ENCODE results near the gene PI3.

The PI3 gene

GRCh38 chr20:45189067-45189609 is 14.4 kb downstream of the PI3 start:
- H2AFZ ChIP-seq (ENCODE audit: low read length): no peak overlapping the region
- no peaks in the 10 kb centered on the region for H3K27me3 ChIP-seq (ENCODE audit: insufficient read depth, low read length)
- no peak for TF ChIP-seq CTCF (IDR thresholded peaks at IDR 0.05; ENCODE audit: low read length)
- no peak for TF ChIP-seq EZH2 (IDR thresholded peaks at IDR 0.05; ENCODE audit: borderline replicate concordance, low read length)
- H3K27ac ChIP-seq (ENCODE audit: low read depth, low read length, poor library complexity, severe bottlenecking): no peak overlapping the region
- no peak overlapping the region for H3K9ac ChIP-seq (ENCODE audit: low read length)
- H3K4me2 ChIP-seq (ENCODE audit: low read length): no peak overlapping the region
- no peaks in the 10 kb centered on the region for H3K9me3 ChIP-seq (ENCODE audit: low read length)
- no peaks in the 10 kb centered on the region for H4K20me1 ChIP-seq (ENCODE audit: insufficient read depth, low read length)
- no peaks in the 10 kb centered on the region for H3K36me3 ChIP-seq (ENCODE audit: insufficient read depth, low read length)
- H3K4me1 ChIP-seq (ENCODE audit: insufficient read depth, low read length, severe bottlenecking): no peaks in the 10 kb centered on the region
- no peaks in the 10 kb centered on the region for H3F3A ChIP-seq (ENCODE audit: insufficient read depth, low read length)
- H3K9me2 ChIP-seq (ENCODE audit: low read depth, low read length): no peaks in the 10 kb centered on the region
- H3K79me2 ChIP-seq (ENCODE audit: insufficient read depth, low read length): no peaks in the 10 kb centered on the region
- no peak overlapping the region for H3K4me3 ChIP-seq (ENCODE audit: low read depth, low read length, poor library complexity, severe bottlenecking)

GRCh38 chr20:45189861-45190260 is 15.2 kb downstream of the PI3 start:
- Histone ChIP-seq H3K27ac (ENCODE audit: low read depth, low read length, poor library complexity, severe bottlenecking) (no peak overlapping the region), H3K36me3 (ENCODE audit: insufficient read depth, low read length) (no peaks in the 10 kb centered on the region), H2AFZ (ENCODE audit: low read length) (no peak overlapping the region), H3K4me3 (ENCODE audit: low read depth, low read length, poor library complexity, severe bottlenecking) (no peak overlapping the region), H4K20me1 (ENCODE audit: insufficient read depth, low read length) (no peaks in the 10 kb centered on the region), H3K9me2 (ENCODE audit: low read depth, low read length) (no peaks in the 10 kb centered on the region), H3F3A (ENCODE audit: insufficient read depth, low read length) (no peaks in the 10 kb centered on the region), H3K4me1 (ENCODE audit: insufficient read depth, low read length, severe bottlenecking) (no peaks in the 10 kb centered on the region), H3K4me2 (ENCODE audit: low read length) (no peak overlapping the region), H3K27me3 (ENCODE audit: insufficient read depth, low read length) (no peaks in the 10 kb centered on the region), H3K9me3 (ENCODE audit: low read length) (no peaks in the 10 kb centered on the region), H3K79me2 (ENCODE audit: insufficient read depth, low read length) (no peaks in the 10 kb centered on the region), H3K9ac (ENCODE audit: low read length) (no peak overlapping the region)
- TF ChIP-seq CTCF (IDR thresholded peaks at IDR 0.05; ENCODE audit: low read length): no peak

GRCh38 chr20:45191926-45192325 is 17.2 kb downstream of the PI3 start:
- Histone ChIP-seq H3K9me2 (ENCODE audit: low read depth, low read length) (no peaks in the 10 kb centered on the region), H3K9ac (ENCODE audit: low read length) (no peak overlapping the region), H2AFZ (ENCODE audit: low read length) (no peak overlapping the region), H3K4me3 (ENCODE audit: low read depth, low read length, poor library complexity, severe bottlenecking) (no peak overlapping the region), H3K27me3 (ENCODE audit: insufficient read depth, low read length) (no peaks in the 10 kb centered on the region), H3K4me2 (ENCODE audit: low read length) (no peak overlapping the region), H3K79me2 (ENCODE audit: insufficient read depth, low read length) (no peaks in the 10 kb centered on the region), H4K20me1 (ENCODE audit: insufficient read depth, low read length) (no peaks in the 10 kb centered on the region), H3K4me1 (ENCODE audit: insufficient read depth, low read length, severe bottlenecking) (no peaks in the 10 kb centered on the region), H3K9me3 (ENCODE audit: low read length) (no peaks in the 10 kb centered on the region), H3K36me3 (ENCODE audit: insufficient read depth, low read length) (no peaks in the 10 kb centered on the region), H3F3A (ENCODE audit: insufficient read depth, low read length) (no peaks in the 10 kb centered on the region), H3K27ac (ENCODE audit: low read depth, low read length, poor library complexity, severe bottlenecking) (no peak overlapping the region)
- no peak for TF ChIP-seq CTCF (IDR thresholded peaks at IDR 0.05; ENCODE audit: low read length)
- no peak for TF ChIP-seq EZH2 (IDR thresholded peaks at IDR 0.05; ENCODE audit: borderline replicate concordance, low read length)

Measured in OCI-LY1 (cell line).